NCI-H1930 (cell line): ENCODE data around the gene TRAPPC3.
A peak's percentile ranks its signal among the peaks of the same experiment; 100 is the strongest.

Experiments
- DNase-seq, 2 experiments: peaks; one replicate each; lab custom pipeline; 2025; lab: John Stamatoyannopoulos, UW

Gene TRAPPC3

GRCh38 chr1:36098650-36099365 is 50.5 kb downstream of the TRAPPC3 start:
- no peak for DNase-seq

DNA sequence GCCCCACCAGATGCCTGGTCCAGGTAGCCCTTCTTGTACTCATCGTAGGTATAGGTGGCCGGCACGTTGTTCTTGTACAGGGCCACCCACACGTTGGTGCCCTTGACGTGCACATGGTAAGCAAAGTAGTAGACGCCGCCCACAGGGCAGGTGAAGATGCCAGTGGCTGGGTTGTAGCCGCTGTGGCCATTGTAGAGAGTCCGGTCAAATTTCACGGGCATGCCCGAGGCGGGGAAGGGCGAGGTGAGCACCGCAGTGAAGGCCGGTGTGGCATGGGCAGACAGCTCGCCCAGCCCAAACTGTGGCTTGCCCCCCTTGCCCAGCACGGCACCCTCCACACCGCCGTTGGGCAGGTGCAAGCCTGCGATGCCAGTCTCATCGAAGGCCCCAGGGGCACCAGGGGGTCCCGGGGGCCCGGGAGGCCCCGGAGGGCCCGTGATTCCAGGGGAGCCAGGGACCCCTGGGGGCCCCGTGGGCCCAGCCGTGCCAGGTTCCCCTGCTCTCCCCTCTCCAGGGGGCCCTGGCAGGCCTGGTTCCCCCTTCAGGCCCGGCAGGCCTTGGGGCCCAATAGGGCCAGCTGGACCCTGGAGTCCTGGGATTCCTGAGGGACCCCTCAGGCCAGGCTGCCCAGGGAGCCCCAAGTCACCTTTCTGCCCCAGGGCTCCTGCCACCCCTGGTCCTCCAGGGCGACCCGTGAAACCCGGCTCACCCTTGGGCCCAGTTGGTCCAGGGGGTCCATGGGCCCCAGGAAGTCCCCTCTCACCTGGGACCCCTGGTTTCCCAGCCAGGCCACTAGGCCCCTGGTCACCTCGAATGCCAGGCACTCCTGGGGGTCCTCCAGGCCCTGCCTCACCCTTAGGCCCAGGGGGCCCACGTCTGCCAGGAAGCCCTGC is 51.3 kb downstream of the TRAPPC3 start:
- no peak for DNase-seq

DNA sequence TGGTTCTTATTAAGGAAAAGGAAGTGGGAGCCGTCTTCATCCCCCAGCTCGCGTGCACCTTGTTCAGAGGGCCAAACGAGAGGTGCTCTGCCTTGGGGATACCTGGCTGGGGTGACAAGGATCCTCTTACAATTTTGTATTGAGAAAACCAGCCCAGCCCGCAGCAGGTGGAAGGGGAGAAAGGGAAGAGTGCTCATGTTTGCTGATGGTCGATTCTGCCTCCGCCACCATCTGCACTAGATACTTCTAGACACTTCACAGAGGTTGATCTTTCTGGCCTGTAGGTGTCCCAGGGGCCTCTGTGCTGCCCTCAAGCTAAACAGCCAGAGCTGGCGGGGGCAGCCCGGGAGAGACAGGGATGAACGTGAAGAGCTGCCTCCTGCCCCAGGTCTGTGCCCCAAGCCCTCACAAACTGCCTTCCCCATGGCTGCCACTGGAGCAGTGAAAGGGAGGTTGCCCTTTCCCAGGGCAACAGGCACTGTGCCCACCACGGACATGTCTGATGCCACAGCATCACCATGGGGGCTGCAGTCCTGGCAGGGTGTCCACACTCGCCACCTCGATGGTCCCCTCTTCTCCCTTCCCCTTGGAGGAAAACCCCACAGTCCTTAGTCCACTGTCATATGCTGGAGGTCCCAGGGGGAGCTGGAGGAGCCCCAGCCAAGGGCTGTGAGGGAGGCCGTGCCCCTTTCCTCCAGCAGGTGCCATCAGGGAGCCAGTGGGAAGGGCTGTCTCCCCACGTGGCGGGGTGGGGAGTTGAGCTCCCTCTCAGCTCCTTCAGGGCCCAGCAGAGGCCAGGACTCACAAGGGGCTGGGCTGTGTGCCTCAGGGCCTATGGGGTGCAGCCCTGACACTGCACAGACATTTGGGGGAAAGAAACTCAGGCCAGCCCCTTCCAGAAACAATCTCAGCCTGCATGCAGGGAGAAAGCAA is 52.5 kb downstream of the TRAPPC3 start:
- DNase-seq: no peak

GRCh38 chr1:36095760-36096405 is 53.4 kb downstream of the TRAPPC3 start:
- no peak for DNase-seq

DNA sequence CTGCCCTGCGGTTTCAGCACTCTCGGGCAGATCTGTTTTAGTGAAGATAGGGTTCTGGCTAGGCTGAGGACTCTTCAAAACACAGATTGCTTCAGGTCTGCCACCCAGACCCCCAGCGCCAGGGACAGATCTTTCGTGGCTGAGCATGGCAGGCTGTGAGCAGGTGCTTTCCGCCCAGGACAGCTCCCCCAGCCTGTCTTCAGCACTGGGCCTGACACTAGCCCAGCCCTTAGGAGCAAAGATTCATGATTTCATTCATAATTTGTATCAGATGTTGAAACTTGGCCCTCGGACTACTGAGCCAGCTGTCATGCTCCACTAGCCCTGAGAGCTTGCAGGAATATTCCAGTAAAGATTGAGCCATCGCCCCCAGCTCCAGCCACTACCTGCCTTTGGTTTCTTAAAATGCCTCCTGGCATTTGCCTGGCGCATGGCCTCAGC is 54.6 kb downstream of the TRAPPC3 start:
- no peak for DNase-seq

- no peak for DNase-seq
Measured at GRCh38 chr1:36093929-36094328, 55.4 kb downstream of the TRAPPC3 start.

DNA sequence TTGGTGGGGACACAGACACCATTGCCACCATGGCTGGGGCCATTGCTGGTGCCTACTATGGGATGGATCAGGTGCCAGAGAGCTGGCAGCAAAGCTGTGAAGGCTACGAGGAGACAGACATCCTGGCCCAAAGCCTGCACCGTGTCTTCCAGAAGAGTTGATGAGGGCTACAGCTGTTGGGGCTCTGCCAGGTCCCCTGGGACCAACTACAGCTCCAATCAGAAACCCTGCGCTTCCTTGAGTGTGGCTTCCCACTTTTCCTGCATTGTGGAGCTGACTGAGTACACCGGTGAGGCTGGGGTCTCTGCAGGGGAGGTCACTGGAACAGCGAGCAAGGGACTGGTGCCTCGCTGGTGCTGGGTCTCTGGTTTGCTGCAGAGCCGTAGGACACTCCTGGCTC is 56.1 kb downstream of the TRAPPC3 start:
- DNase-seq: no peak

- DNase-seq: no peak
Measured at GRCh38 chr1:36092798-36093185, 56.5 kb downstream of the TRAPPC3 start.

DNA sequence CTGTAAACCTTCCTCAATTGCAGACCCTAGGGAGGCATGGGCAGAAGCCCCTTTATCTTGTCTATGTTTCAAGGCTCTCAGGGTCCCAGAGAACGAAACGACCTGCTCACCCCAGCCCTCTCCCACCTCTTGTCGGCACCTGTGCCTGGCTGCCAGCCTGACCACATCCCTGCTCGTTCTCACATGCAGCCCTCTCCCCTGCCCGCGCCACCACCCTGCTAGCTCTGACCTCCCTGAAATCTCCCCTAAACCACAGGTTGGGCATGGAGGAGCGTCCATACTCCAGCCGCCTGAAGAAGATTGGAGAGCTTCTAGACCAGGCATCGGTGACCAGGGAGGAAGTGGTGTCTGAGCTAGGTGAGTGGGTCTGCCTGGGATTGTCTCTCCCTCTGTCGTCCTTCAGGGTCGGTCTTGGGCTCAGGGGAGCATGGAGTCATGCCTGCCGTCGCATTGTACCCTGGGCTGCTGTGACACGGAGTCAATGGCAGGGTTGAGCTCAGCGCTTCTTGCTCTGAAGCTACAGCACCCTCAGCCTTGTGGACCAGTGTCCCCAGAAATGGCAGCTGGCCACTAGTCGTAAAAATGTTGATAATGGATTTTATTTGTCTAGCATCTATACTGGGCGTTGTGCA is 57.0 kb downstream of the TRAPPC3 start:
- DNase-seq: no peak

- DNase-seq: no peak
Measured at GRCh38 chr1:36091698-36092097, 57.6 kb downstream of the TRAPPC3 start.

- no peak for DNase-seq
Measured at GRCh38 chr1:36091141-36091540, 58.1 kb downstream of the TRAPPC3 start.

DNA sequence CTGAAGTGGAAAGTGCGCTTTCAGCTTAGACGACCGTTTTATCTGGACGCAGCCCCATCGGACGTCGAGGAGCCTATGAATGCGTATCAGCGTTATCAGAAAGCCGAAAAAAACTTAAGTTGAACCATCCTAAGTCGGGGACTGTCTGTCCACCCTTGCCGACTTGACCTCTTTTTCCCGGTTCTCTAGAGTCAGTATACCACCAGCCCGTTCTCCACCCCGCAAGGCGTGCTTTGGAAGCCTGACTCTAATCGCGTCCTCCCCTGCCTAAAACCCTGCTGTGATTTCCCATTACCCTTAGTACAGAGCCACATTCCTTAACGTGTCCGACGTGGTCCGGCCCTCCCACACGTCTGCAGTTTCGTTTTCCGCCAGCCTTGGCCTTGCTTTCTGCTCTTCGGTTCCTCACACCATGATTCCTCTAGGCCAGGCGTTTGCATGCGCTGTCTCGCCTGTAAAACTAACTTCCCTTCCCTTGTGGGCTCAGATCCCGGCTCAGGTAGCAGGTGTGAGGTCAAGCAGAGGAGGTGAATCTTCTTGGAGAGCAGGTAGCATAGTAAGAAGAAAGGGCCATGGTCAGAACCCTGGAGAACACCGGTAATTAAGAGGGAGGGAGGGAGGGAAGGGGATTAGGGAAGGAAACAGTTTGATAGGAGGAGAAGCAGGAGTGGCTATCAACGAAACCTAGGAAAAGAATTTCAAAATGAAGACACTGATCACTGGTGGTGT is 59.7 kb downstream of the TRAPPC3 start:
- DNase-seq: no peak

DNA sequence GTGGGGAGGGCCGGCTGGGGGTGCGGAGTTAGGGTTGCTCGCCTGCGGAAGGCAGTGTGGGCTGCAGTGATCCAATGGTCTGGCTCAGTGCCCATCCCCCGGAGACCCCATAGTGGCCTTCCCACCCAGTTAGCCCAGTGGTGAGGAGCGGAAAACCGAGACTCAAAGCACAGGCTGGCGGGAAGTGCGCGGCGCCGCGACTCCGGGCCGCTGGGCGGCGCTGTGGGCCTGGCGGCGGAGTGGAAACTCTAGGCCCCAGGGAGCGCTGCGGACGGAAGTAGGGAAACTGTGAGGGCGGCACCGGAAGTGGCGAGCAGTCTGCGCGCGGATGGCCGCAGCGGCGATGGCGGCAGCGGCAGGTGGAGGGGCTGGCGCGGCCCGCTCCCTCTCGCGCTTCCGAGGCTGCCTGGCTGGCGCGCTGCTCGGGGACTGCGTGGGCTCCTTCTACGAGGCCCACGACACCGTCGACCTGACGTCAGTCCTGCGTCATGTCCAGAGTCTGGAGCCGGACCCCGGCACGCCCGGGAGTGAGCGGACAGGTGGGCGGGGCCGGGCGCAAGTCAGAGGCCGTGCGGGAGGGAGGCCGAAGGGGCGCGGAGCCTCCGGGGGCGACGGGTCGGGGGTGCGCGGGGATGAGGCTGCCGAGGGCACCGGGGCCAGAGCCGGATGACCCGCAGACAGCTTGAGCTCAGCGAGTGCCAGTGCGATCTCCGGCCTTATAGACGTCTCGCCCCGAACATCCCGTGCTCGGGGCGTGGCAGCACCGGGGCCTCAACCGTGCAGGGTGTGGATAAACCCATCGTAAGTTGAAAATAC is 60.5 kb downstream of the TRAPPC3 start, which contains the start of gene ADPRS:
TSS of gene ADPRS (plus strand) at position 316 of the 816 bp plus-strand sequence. CDS start at position 329, 13 bp downstream.
- peak; percentile 79 to 88 for DNase-seq

GRCh38 chr1:36088265-36088576 is 61.1 kb downstream of the TRAPPC3 start:
- no peak for DNase-seq

DNA sequence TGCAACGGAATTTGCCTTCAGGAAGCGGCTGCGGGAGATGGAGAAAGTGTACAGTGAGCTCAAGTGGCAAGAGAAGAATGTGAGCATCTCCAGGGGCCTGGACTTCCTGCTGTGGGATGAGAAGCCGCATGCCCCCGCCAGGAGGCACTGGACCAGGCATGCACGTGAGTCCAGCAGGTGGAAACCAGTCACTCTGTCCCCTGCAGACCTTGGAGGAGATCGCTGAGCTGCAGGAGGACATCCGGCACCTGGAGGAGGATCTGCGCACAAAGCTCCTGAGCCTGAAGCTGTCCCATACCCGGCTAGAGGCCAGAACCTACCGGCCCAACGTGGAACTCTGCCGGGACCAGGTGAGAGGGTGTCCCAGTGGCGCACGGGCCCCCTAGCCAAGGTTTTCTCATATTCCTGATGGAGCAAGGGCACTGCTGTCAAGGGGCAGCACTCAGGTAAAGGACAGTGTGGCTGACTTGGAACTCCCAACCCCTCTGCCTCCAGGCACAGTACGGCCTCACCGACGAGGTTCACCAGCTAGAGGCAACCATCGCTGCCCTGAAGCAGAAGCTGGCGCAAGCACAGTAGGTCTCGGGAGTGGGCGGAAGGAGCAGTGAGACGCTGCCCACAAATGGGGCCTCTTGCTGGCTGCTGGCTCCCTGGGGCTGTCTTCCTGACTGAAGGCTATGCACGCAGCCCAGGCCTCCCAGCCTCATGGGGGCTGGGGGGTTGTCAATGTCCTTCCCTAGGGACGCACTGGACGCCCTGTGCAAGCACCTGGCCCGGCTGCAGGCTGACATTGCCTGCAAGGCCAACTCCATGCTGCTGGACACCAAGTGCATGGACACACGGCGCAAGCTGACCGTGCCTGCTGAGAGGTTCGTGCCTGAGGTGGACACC is 61.8 kb downstream of the TRAPPC3 start:
- no peak for DNase-seq
